PC-9 (cell line): Measurements from ENCODE around the gene DNAJC5. TPM values are rescaled to one million over a fixed set of nuclear protein-coding genes. Genes with fewer than 3 reads are reported as not detected.
"Not testable (repeated sequence)": the region's sequence is repeated elsewhere in the genome, so short reads cannot be mapped to it uniquely, and the experiment has no call there.

Experiments
- BruUV-seq: library from RNA; stranded (reverse); fragments of 400-500 nt; replicated peaks from 2 replicates; lab custom pipeline; 2021; lab: Mats Ljungman, UMichigan
- CTCF ChIA-PET: fragments of 300-600 bp; sonication (Branson Sonifier 250); formaldehyde crosslinking; loops from one replicate; lab custom pipeline; 2022; ENCODE audit warnings: antibody characterized with exemption; lab: Charles Lee
- POLR2A ChIA-PET: fragments of 300-600 bp; sonication (Branson Sonifier 250); formaldehyde crosslinking; loops from one replicate; lab custom pipeline; 2022; ENCODE audit warnings: antibody characterized with exemption; ENCODE audit not compliant: unreplicated experiment; lab: Charles Lee
- DNase-seq, 2 experiments: peaks; one replicate each; pipeline versions ENCODE4 v3.0.0 to v3.0.0-alpha.2; 2015 to 2022; ENCODE audit warnings: mixed read lengths in 1 of 2
- H2AFZ ChIP-seq: fragments of 200-600 bp; sonication (generic); 2 replicates; pipeline ENCODE4 v1.8.1; 2017; ENCODE audit warnings: antibody characterized with exemption
- H3F3A ChIP-seq: fragments of 200-600 bp; sonication (generic); 2 replicates; pipeline ENCODE4 v1.8.1; 2017; ENCODE audit warnings: antibody characterized with exemption, mild to moderate bottlenecking, low read depth; ENCODE audit not compliant: insufficient read depth
- H3K27ac ChIP-seq: fragments of 200-600 bp; sonication (generic); 2 replicates; pipeline ENCODE4 v1.6.1; 2016; ENCODE audit warnings: mixed run types
- H3K27me3 ChIP-seq: fragments of 200-600 bp; sonication (generic); 2 replicates; pipeline ENCODE4 v1.6.1; 2016; ENCODE audit warnings: low read depth, mixed run types; ENCODE audit not compliant: insufficient read depth
- H3K36me3 ChIP-seq: fragments of 200-600 bp; sonication (generic); 2 replicates; pipeline ENCODE4 v1.6.1; 2016; ENCODE audit warnings: low read depth, mixed run types
- H3K4me1 ChIP-seq: fragments of 200-600 bp; sonication (generic); replicated peaks from 2 replicates; pipeline ENCODE4 v1.6.1; 2016; ENCODE audit warnings: mixed run types; ENCODE audit not compliant: insufficient read depth
- H3K4me2 ChIP-seq: fragments of 200-600 bp; sonication (generic); 2 replicates; pipeline ENCODE4 v1.6.1; 2017; ENCODE audit warnings: mixed run types
- H3K4me3 ChIP-seq: fragments of 200-600 bp; sonication (generic); 2 replicates; pipeline ENCODE4 v1.6.1; 2016; ENCODE audit warnings: mixed run types
- H3K79me2 ChIP-seq: fragments of 200-600 bp; sonication (generic); 2 replicates; pipeline ENCODE4 v1.6.1; 2017; ENCODE audit warnings: low read depth, mixed run types
- H3K9me2 ChIP-seq: fragments of 200-600 bp; sonication (generic); 2 replicates; pipeline ENCODE4 v1.8.1; 2017; ENCODE audit warnings: mild to moderate bottlenecking; ENCODE audit not compliant: insufficient read depth
- H3K9me3 ChIP-seq: fragments of 200-600 bp; sonication (generic); 2 replicates; pipeline ENCODE4 v1.8.1; 2016; ENCODE audit warnings: low read depth; ENCODE audit not compliant: insufficient read depth
- H4K20me1 ChIP-seq: fragments of 200-600 bp; sonication (generic); 2 replicates; pipeline ENCODE4 v1.8.1; 2017; ENCODE audit not compliant: insufficient read depth
- EZH2 ChIP-seq: fragments of 200-600 bp; sonication (generic); IDR thresholded peaks from 2 replicates; pipeline ENCODE4 v1.8.0; 2017; ENCODE audit warnings: antibody characterized with exemption, low read depth
- intact Hi-C: fragments of 100-400 bp; cut with micrococcal nuclease; formaldehyde crosslinking; loops from one replicate; pipeline ENCODE4 v1.10.0; 2022; ENCODE audit not compliant: unreplicated experiment
- total RNA-seq: library from RNA; stranded (reverse); gene quantifications from 2 replicates; pipeline ENCODE4 v1.2.3, GENCODE V29; 2021
- TF ChIP-seq, protein P1 (sequence below): fragments of 200-600 bp; sonication (generic); conservative IDR thresholded peaks from 2 replicates; pipeline ENCODE4 v1.6.1; 2017; ENCODE audit warnings: mixed run types, antibody characterized with exemption, mild to moderate bottlenecking, moderate library complexity

DNAJC5 gene
- total RNA-seq, 1 experiment from 2014 or later, result 48.1 TPM

DNA sequence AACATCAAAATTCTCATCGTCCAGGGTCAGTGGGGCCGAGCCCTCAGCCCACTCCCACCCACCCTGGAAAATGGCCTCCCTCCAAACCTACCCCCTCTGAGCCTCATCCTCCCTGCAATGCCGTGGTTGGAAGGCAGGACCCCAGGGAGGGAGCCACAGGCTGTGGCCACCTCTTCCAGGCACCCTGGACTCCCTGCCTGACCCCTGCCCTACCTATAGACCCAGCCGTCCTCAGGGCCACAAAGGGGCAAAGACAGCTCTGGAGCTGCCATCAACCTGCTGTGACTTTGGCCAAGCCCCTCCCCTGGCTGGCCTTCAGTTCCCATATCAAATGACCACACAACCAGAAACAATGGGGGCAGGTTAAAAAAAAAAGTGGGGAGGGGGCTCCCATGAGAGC is 63.5 kb downstream of the DNAJC5 start:
- TF ChIP-seq, protein P1, sequence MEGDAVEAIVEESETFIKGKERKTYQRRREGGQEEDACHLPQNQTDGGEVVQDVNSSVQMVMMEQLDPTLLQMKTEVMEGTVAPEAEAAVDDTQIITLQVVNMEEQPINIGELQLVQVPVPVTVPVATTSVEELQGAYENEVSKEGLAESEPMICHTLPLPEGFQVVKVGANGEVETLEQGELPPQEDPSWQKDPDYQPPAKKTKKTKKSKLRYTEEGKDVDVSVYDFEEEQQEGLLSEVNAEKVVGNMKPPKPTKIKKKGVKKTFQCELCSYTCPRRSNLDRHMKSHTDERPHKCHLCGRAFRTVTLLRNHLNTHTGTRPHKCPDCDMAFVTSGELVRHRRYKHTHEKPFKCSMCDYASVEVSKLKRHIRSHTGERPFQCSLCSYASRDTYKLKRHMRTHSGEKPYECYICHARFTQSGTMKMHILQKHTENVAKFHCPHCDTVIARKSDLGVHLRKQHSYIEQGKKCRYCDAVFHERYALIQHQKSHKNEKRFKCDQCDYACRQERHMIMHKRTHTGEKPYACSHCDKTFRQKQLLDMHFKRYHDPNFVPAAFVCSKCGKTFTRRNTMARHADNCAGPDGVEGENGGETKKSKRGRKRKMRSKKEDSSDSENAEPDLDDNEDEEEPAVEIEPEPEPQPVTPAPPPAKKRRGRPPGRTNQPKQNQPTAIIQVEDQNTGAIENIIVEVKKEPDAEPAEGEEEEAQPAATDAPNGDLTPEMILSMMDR, result no peak
- TF ChIP-seq EZH2, result no peak
- no TSS peak for BruUV-seq
- Histone ChIP-seq H3K9me3 (no peaks in the 10 kb centered on the region), H3K36me3 (no peaks in the 10 kb centered on the region), H3K9me2 (no peaks in the 10 kb centered on the region), H3F3A (peaks cover 19% of the 10 kb centered on the region), H4K20me1 (peaks cover 19% of the 10 kb centered on the region), H3K79me2 (peaks cover 27% of the 10 kb centered on the region), H3K27ac (no peak overlapping the region), H3K4me1 (peaks cover 26% of the 10 kb centered on the region; the same call in 1 of the 2 replicates), H3K4me2 (no peak overlapping the region), H3K4me3 (no peak overlapping the region), H3K27me3 (no peaks in the 10 kb centered on the region), H2AFZ (no peak overlapping the region)
- no peak for DNase-seq
- intact Hi-C loops, result loop anchor here (5.0 kb wide), 2 partner anchors 61 to 164 kb away; partner anchors contain the start of gene DNAJC5
- ChIA-PET POLR2A (interaction anchor here (0.6 kb wide), 1 partner anchor 94 kb away, joined by 3 read pairs; no protein-coding TSS in a partner anchor), CTCF (interaction anchor here (0.7 kb wide), 1 partner anchor 430 kb away, joined by 3 read pairs; no protein-coding TSS in a partner anchor)

DNA sequence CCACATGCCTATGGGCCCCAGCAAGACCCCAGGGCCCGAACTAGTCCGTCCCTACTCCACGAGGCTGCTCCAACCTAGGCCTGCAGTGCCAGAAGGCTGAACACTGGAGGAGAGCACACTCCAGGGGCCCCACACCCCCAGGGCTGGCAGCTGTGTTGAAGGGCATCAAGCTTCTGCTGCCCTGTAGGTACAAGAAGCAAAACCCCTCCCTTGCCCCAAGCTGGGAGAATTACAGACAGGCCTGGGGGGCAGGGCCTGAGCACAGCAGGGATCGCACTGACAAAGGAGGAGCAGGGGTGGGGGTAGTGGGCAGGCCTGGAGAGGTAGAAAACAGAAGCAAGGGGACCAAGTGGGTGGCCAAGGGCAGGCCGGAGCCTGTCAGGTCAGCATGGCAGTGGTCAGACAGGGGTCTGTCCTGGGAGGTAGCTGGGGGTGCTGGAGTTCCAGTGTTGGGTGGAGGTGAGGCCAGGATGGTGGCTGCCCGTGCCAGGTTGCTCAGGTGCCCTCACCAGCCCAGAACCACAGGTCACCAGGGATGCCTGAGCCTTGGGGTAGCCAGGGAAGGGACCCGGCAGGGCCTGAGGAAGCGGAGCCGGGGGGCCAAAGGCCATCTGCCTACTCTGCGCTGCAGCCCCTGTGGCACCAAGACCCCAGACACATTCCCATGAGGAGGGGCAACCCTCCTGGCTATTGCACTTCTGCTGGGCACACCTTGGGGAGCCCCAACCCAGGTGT is 64.2 kb downstream of the DNAJC5 start:
- Histone ChIP-seq H2AFZ (no peak overlapping the region), H4K20me1 (peaks cover 12% of the 10 kb centered on the region), H3F3A (peaks cover 14% of the 10 kb centered on the region; the same call in 1 of the 2 replicates), H3K4me1 (peaks cover 24% of the 10 kb centered on the region; the same call in 1 of the 2 replicates), H3K4me3 (no peak overlapping the region), H3K9me3 (no peaks in the 10 kb centered on the region), H3K4me2 (no peak overlapping the region), H3K36me3 (no peaks in the 10 kb centered on the region), H3K79me2 (peaks cover 20% of the 10 kb centered on the region), H3K27me3 (no peaks in the 10 kb centered on the region), H3K27ac (no peak overlapping the region), H3K9me2 (no peaks in the 10 kb centered on the region)
- TF ChIP-seq, protein P1, result no peak
- no peak for TF ChIP-seq EZH2
- intact Hi-C loops, result loop anchor here (5.0 kb wide), 2 partner anchors 62 to 163 kb away; partner anchors contain the start of gene DNAJC5
- POLR2A ChIA-PET, result interaction anchor here (0.6 kb wide), 2 partner anchors 95 to 244 kb away, joined by 3 to 23 read pairs; no protein-coding TSS in a partner anchor
- CTCF ChIA-PET, result interaction anchor here (0.7 kb wide), 1 partner anchor 430 kb away, joined by 3 read pairs; no protein-coding TSS in a partner anchor
- no peak for DNase-seq
- no TSS peak for BruUV-seq

DNA sequence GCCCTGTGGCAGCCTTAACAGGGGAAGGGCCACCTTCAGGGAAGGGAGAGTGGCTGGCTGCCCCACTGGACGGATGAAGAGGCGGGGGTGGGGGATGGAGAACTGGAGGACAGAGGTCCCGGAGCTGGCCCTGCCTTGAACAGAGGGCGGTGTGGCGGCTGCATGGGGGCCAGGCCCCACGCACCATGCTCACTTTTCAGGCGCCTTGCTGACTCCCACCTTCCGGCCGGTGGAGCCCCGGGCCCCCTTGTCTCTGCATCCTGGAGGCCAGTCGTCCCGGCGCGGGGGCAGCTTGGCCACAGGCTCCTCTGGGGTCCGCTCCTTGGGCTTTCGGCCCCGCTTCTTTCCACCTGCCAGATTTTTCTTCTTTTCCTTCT is 64.8 kb downstream of the DNAJC5 start:
- Histone ChIP-seq H3K27me3 (no peaks in the 10 kb centered on the region), H3K9me2 (no peaks in the 10 kb centered on the region), H2AFZ (no peak overlapping the region), H3F3A (peaks cover 14% of the 10 kb centered on the region; the same call in 1 of the 2 replicates), H3K4me3 (no peak overlapping the region), H3K27ac (no peak overlapping the region), H4K20me1 (peaks cover 6% of the 10 kb centered on the region; the same call in 1 of the 2 replicates), H3K79me2 (peaks cover 15% of the 10 kb centered on the region), H3K36me3 (no peaks in the 10 kb centered on the region), H3K4me1 (peaks cover 19% of the 10 kb centered on the region; the same call in 1 of the 2 replicates), H3K4me2 (no peak overlapping the region), H3K9me3 (no peaks in the 10 kb centered on the region)
- intact Hi-C loops, result loop anchor here (5.0 kb wide), 2 partner anchors 62 to 163 kb away; partner anchors contain the start of gene DNAJC5
- POLR2A ChIA-PET, result no interaction called here
- DNase-seq, result no peak
- TF ChIP-seq EZH2, result no peak
- TF ChIP-seq, protein P1, result no peak
- BruUV-seq, result no TSS peak
- CTCF ChIA-PET, result no interaction called here

DNA sequence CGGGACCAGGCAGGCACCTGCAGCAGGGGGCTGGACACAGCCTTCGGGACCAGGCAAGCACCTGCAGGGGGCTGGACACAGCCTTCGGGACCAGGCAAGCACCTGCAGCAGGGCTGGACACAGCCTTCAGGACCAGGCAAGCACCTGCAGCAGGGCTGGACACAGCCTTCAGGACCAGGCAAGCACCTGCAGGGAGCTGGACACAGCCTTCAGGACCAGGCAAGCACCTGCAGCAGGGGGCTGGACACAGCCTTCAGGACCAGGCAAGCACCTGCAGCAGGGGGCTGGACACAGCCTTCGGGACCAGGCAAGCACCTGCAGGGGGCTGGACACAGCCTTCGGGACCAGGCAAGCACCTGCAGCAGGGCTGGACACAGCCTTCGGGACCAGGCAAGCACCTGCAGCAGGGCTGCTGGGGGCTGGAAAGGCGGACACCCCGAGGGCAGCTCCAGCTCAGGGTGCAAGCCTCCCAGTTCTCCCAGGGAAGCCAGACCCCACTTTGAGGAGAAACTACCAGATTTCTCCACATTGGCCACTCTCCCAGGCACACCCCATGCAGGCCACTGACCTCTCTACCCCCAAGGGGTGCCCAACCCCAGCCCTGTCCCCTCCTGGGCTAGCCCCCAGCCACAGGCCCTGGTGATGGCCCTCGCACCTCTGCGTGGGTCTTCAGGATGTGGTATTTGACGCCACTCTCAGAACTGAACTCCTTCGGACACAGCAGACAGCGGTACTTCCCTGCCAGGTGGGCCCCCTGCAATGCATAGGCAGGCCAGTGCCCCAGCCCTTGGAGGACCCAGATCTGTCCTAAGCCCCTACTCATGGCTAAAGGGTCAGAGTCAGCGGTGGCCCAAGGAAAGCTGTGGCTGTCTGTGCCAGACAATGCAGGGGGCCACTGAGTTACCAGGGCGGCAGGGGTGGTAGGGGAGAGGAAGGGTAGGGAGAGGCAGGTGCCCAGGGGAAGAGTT is 66.0 kb downstream of the DNAJC5 start:
- H3K9me3 ChIP-seq, POLR2A ChIA-PET, H4K20me1 ChIP-seq, H3K9me2 ChIP-seq, DNase-seq, BruUV-seq, H3K27ac ChIP-seq, H2AFZ ChIP-seq, H3K79me2 ChIP-seq, intact Hi-C loops, H3K36me3 ChIP-seq, CTCF ChIA-PET, H3K27me3 ChIP-seq, H3K4me3 ChIP-seq, H3K4me2 ChIP-seq: not testable (repeated sequence)
- Histone ChIP-seq H3F3A (peaks cover 14% of the 10 kb centered on the region; the same call in 1 of the 2 replicates), H3K4me1 (peaks cover 12% of the 10 kb centered on the region; the same call in 1 of the 2 replicates)
